C4-2B (cell line): ENCODE measurements around the gene HID1.

ENCODE experiments used
- H3K27ac ChIP-seq: fragments of 450-650 bp; 2 replicates; pipeline ENCODE4 v1.5.1; 2017
- ZFX ChIP-seq: fragments of 450-650 bp; IDR thresholded peaks from 2 replicates; pipeline ENCODE4 v1.6.1; 2017
- TF ChIP-seq, protein P1 (sequence below): fragments of 450-650 bp; conservative IDR thresholded peaks from 2 replicates; pipeline ENCODE4 v1.5.1; 2017; ENCODE audit warnings: mild to moderate bottlenecking

The HID1 gene

DNA sequence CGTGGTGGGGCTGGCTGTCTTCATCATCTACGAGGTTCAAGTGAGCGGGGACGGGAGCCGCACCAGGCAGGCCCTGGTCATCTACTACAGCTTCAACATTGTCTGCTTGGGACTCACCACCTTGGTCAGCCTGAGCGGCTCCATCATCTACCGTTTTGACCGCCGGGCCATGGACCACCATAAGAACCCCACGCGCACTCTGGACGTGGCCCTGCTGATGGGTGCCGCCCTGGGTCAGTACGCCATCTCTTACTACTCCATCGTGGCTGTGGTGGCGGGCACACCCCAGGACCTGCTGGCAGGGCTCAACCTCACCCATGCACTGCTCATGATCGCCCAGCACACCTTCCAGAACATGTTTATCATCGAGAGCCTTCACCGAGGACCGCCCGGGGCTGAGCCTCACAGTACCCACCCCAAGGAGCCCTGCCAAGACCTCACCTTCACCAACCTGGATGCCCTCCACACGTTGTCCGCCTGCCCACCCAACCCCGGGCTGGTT, 42.0 kb downstream of the HID1 start:
- TF ChIP-seq, protein P1, sequence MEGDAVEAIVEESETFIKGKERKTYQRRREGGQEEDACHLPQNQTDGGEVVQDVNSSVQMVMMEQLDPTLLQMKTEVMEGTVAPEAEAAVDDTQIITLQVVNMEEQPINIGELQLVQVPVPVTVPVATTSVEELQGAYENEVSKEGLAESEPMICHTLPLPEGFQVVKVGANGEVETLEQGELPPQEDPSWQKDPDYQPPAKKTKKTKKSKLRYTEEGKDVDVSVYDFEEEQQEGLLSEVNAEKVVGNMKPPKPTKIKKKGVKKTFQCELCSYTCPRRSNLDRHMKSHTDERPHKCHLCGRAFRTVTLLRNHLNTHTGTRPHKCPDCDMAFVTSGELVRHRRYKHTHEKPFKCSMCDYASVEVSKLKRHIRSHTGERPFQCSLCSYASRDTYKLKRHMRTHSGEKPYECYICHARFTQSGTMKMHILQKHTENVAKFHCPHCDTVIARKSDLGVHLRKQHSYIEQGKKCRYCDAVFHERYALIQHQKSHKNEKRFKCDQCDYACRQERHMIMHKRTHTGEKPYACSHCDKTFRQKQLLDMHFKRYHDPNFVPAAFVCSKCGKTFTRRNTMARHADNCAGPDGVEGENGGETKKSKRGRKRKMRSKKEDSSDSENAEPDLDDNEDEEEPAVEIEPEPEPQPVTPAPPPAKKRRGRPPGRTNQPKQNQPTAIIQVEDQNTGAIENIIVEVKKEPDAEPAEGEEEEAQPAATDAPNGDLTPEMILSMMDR, result no peak
- TF ChIP-seq ZFX, result no peak
- H3K27ac ChIP-seq, result no peak overlapping the region

DNA sequence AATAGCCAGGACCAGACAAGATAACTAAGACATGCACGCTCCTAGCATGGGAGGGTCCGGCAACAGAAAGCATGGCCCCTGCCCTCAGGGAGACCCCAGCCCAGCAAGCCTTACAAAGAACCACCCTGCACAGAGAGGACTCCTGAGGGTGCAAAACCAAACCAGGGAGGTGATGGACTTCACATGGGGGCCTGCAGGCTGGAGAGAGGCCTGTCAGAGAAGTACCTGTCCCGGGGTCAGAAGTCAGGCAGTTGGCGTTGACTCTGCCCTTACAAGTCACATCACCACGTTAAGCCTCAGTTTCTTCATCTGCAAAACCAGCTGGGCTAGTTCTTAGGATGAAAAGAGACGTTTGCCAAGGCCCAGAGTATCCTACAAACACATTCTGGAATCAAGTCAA, 43.8 kb downstream of the HID1 start:
- TF ChIP-seq ZFX, result no peak
- TF ChIP-seq, protein P1, result no peak

DNA sequence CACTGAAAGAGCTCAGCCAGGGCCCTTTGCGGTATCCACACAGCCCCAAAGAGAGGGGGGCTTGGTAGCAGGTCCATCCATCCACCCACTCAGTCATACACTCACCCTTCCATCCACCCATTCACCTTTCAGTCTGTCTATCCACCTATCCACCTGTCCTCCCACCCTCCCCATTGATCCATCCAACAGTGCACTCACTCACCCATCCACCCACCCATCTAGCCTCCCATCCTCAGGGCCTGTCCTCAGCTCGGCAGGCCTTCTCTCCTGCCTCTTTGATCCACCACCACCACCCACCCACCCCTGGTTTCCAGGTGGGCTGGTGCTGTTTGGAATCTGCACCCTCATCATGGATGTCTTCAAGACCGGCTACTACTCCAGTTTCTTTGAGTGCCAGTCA, 47.3 kb downstream of the HID1 start:
- no peak for TF ChIP-seq ZFX
- TF ChIP-seq, protein P1, result no peak
- no peak overlapping the region for H3K27ac ChIP-seq

More for the DNA sequence above, 43.8 kb downstream of the HID1 start:
- H3K27ac ChIP-seq, result no peak overlapping the region

DNA sequence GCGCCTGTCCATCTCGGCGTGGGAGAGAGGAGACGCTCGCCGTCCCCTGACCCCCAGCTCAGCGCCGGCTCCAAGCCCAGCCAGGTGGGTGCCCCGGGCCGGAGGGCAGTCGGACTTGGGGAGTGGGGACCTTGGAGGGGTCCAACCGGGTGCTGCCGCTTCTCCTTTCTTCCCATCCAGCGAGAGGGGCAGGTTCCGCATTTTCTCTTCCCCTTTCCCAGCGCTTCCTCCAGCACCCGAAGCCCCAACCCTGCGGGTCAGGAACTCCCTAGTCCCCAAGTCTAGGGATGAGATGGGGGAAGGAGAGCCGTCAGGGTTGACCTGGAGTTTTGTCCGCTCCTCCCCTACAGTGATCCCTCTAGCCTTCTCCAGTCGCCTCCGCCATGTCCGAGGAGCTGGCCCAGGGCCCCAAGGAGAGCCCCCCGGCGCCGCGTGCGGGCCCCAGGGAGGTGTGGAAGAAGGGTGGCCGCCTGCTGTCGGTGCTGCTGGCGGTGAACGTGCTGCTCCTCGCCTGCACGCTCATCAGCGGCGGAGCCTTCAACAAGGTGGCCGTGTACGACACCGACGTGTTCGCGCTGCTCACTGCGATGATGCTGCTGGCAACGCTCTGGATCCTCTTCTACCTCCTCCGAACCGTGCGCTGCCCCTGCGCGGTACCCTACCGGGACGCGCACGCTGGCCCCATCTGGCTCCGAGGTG, 48.2 kb downstream of the HID1 start, which contains the start of gene OTOP2:
Gene OTOP2 (plus strand): TSS at position 24 of the 699 bp plus-strand sequence. CDS start 360 bp downstream, at position 384.
- no peak within 1 kb of the TSS for H3K27ac ChIP-seq
- TF ChIP-seq ZFX, result no peak
- TF ChIP-seq, protein P1, result no peak

DNA sequence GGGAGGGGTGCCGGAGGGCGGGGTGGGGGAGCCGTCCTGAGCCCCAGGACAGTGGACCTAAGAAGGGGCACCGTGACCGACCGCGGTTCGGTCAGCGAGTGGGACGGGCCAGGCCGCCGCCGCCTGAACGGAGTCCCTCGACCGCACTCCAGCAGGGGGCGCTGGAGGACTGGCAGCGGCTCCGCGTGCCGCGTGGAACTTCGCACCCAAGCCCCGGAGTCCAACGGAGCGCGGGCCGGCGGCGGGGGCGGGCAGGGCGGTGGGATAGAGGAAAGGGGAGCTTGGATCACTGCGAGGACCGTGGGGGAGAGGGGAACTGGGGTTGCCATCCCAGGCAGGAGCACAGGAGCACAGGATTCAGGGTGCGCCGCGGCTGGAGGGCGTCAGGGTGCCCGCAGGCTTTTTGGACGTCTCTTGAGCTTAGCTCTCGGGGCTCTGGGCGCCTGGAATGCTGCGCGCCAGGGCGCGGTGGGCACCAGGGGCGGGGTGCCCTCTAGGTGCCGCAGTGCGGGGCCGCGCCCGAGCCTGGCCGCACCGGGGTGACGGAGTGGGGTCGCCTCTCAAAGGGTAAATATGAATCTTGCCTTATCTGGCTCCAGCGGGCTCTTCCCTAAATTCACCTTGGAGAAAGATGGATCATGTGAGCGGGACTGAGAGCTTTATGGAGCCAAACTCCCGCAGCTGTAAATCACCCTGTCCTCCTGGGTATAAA, 48.9 kb downstream of the HID1 start:
- TF ChIP-seq ZFX, result no peak
- TF ChIP-seq, protein P1, result peak; percentile 97
- H3K27ac ChIP-seq, result no peak overlapping the region

DNA sequence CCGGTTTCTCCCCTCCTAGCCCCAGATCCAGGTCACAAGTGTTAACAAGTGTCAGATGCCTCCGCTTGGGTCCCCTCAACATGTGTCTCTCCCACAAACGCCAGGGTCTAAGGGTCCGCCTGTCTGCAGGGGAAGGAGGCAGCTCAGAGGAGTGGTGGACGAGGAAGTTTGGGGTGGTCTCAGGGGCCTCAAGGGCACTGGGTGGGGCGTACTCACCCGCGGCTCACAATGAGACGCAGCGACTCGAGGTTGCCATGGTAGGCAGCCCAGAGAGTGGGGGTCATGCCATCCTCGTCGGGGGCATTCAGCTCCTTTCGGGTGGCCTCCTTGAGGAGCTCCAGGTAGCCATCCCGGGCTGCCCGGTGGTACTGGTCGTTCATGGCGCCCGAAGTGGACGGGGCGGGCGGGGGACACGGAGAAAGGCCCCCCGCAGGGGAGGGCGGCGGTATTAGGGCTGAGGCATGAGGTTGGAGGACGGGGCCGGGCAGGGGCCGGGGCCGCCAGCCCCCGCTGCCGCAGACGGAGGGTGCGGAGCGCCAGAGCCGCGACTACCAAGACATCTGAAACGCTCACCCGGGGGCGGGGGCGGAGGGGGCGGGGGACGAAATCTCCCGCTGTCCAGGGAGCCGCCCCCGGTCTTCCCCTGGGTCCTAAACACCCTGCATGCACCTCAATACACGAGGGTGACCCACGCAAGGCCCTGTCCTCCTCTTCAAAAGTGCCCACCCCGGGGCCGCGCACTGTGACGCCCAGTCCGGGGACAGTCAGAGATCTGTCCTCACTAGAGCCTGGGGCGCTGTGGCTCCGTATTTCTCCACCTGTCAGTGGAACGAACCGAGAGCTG, 49.6 kb downstream of the HID1 start, which contains the start of gene USH1G:
Gene USH1G (minus strand): TSS at position 562 of the 844 bp plus-strand sequence. CDS start 182 bp downstream, at position 380.
- TF ChIP-seq, protein P1, result no peak
- TF ChIP-seq ZFX, result no peak
- no peak within 1 kb of the TSS for H3K27ac ChIP-seq
